A549 (cell line): ENCODE data around the gene IL3. TPM values are rescaled to one million over a fixed set of nuclear protein-coding genes. Genes with fewer than 3 reads are reported as not detected.

Source experiments
- ATAC-seq, 2 experiments: fragments of 200-7000 bp in 1 of 2; fragments of >200 bp in 1 of 2; cut with Nextera tagmentation in 1 of 2; cut with Tn5 transposase in 1 of 2; 3 replicates each; pipeline versions ENCODE4 v1.8.0 to v1.9.1; 2018 to 2020; ENCODE audit warnings: mild to moderate bottlenecking in 1 of 2, moderate library complexity in 1 of 2
- CTCF ChIA-PET: fragments of 300-600 bp; sonication (Branson Sonifier 250); formaldehyde crosslinking; extraction: SDS; loops from one replicate; lab custom pipeline; 2021; ENCODE audit warnings: antibody characterized with exemption, inconsistent platforms; lab: Yijun Ruan, JAX
- POLR2A ChIA-PET: fragments of 350-600 bp; formaldehyde crosslinking; extraction: SDS; loops from one replicate; lab custom pipeline; 2021; ENCODE audit warnings: antibody characterized with exemption, inconsistent platforms; lab: Yijun Ruan, JAX
- DNase-seq, 2 experiments: peaks; one replicate each; pipeline versions ENCODE4 v3.0.0 to v3.0.0-alpha.2; 2011 to 2016; ENCODE audit warnings: low read depth in 1 of 2, low spot score in 1 of 2
- FAIRE-seq: peaks from 2 replicates; lab custom pipeline; 2011; peaks lifted over from hg19 to GRCh38; lab: Jason Lieb, UNC
- H3K27ac ChIP-seq, 2 experiments: fragments of >200 bp; sonication (Bioruptor Twin); formaldehyde crosslinking; 3 replicates each; pipeline ENCODE4 v1.5.1; 2016 to 2017
- H3K4me1 ChIP-seq: fragments of >200 bp; sonication (Bioruptor Twin); formaldehyde crosslinking; 3 replicates; pipeline ENCODE4 v1.6.1; 2016
- H3K4me2 ChIP-seq: fragments of >200 bp; sonication (Bioruptor Twin); formaldehyde crosslinking; 3 replicates; pipeline ENCODE4 v1.6.1; 2016
- H3K4me3 ChIP-seq: fragments of >200 bp; sonication (Bioruptor Twin); formaldehyde crosslinking; 3 replicates; pipeline ENCODE4 v1.5.1; 2016
- H3K9me3 ChIP-seq: fragments of >200 bp; sonication (Bioruptor Twin); formaldehyde crosslinking; 3 replicates; pipeline ENCODE4 v1.6.1; 2016
- ATOH8 ChIP-seq: fragments of 250-450 bp; sonication (Bioruptor Pico); IDR thresholded peaks from 2 replicates; pipeline ENCODE4 v1.5.0; 2020; ENCODE audit warnings: low read depth, mild to moderate bottlenecking, moderate library complexity
- BCL3 ChIP-seq: fragments of >200 bp; sonication (Bioruptor Twin); formaldehyde crosslinking; IDR thresholded peaks from 3 replicates; pipeline ENCODE4 v1.6.1; 2016
- CEBPB ChIP-seq, 2 experiments: fragments of >200 bp in 1 of 2; sonication (Bioruptor Twin) in 1 of 2; formaldehyde crosslinking in 1 of 2; IDR thresholded peaks; 2 replicates each; pipeline ENCODE4 v1.6.1; 2012 to 2016
- CHD2 ChIP-seq: fragments of 150-350 bp; IDR thresholded peaks from 2 replicates; pipeline ENCODE4 v1.6.1; 2014; ENCODE audit warnings: low read length; ENCODE audit not compliant: partially characterized antibody
- E2F6 ChIP-seq: IDR thresholded peaks from 2 replicates; pipeline ENCODE4 v1.6.1; 2012; ENCODE audit warnings: low read depth, borderline replicate concordance
- FOSL2 ChIP-seq, 2 experiments: fragments of 450-650 bp in 1 of 2; fragments of >200 bp in 1 of 2; sonication (Bioruptor Twin) in 1 of 2; formaldehyde crosslinking; IDR thresholded peaks; 2 replicates each; pipeline versions ENCODE4 v1.5.0 to v1.6.1; 2016 to 2020; ENCODE audit warnings: mild to moderate bottlenecking in 1 of 2, moderate library complexity in 1 of 2
- FOXS1 ChIP-seq: fragments of 250-450 bp; sonication (Bioruptor Pico); IDR thresholded peaks from 2 replicates; pipeline ENCODE4 v1.5.0; 2020; ENCODE audit warnings: mild to moderate bottlenecking, moderate library complexity
- GATA3 ChIP-seq: IDR thresholded peaks from 2 replicates; pipeline ENCODE4 v1.6.1; 2012; ENCODE audit warnings: borderline replicate concordance
- HES2 ChIP-seq: fragments of >200 bp; sonication (Bioruptor Twin); formaldehyde crosslinking; IDR thresholded peaks from 2 replicates; pipeline ENCODE4 v1.6.1; 2016
- HOXB13 ChIP-seq: fragments of 250-450 bp; sonication (Bioruptor Pico); IDR thresholded peaks from 2 replicates; pipeline ENCODE4 v1.5.0; 2020; ENCODE audit warnings: low read depth, mild to moderate bottlenecking, moderate library complexity
- JUNB ChIP-seq: fragments of >200 bp; sonication (Bioruptor Twin); formaldehyde crosslinking; IDR thresholded peaks from 2 replicates; pipeline ENCODE4 v1.6.1; 2016
- KDM1A ChIP-seq: fragments of 200-600 bp; sonication (generic); IDR thresholded peaks from 2 replicates; pipeline ENCODE4 v1.6.1; 2016; ENCODE audit warnings: low read depth, mild to moderate bottlenecking
- MAZ ChIP-seq: fragments of 150-350 bp; IDR thresholded peaks from 2 replicates; pipeline ENCODE4 v1.6.1; 2014; ENCODE audit warnings: antibody characterized with exemption, low read depth, low read length, borderline replicate concordance
- MYC ChIP-seq: IDR thresholded peaks from 2 replicates; pipeline ENCODE4 v1.6.1; 2012; ENCODE audit warnings: mild to moderate bottlenecking, inconsistent platforms, low read length, improper control_type of control experiment, borderline replicate concordance
- NFE2L2 ChIP-seq: fragments of 150-350 bp; conservative IDR thresholded peaks from 2 replicates; pipeline ENCODE4 v1.6.1; 2014; ENCODE audit warnings: low read length
- NR3C1 ChIP-seq: fragments of >200 bp; sonication (Bioruptor Twin); formaldehyde crosslinking; IDR thresholded peaks from 3 replicates; pipeline ENCODE4 v1.6.1; 2017
- POLR2A ChIP-seq: IDR thresholded peaks from 2 replicates; pipeline ENCODE4 v1.6.1; 2012; ENCODE audit warnings: mild to moderate bottlenecking, low read length
- POLR2AphosphoS2 ChIP-seq: conservative IDR thresholded peaks from 2 replicates; pipeline ENCODE4 v1.6.1; 2012; ENCODE audit warnings: low read length, improper control_type of control experiment, inconsistent platforms
- RFX5 ChIP-seq: fragments of 450-650 bp; IDR thresholded peaks from 2 replicates; pipeline ENCODE4 v1.7.1; 2014; ENCODE audit warnings: antibody characterized with exemption, mild to moderate bottlenecking, moderate library complexity
- RNF2 ChIP-seq: fragments of 200-600 bp; sonication (generic); IDR thresholded peaks from 2 replicates; pipeline ENCODE4 v1.6.1; 2016; ENCODE audit warnings: low read depth, mild to moderate bottlenecking, antibody characterized with exemption, moderate library complexity, borderline replicate concordance
- SMC3 ChIP-seq: fragments of >200 bp; sonication (Bioruptor Twin); formaldehyde crosslinking; IDR thresholded peaks from 3 replicates; pipeline ENCODE4 v1.6.1; 2018; ENCODE audit warnings: inconsistent platforms
- SREBF2 ChIP-seq: fragments of 450-650 bp; IDR thresholded peaks from 2 replicates; pipeline ENCODE4 v1.6.1; 2014; ENCODE audit warnings: mild to moderate bottlenecking, moderate library complexity
- TP53 ChIP-seq: fragments of 250-450 bp; sonication (Bioruptor Pico); IDR thresholded peaks from 2 replicates; pipeline ENCODE4 v1.5.0; 2021; ENCODE audit warnings: mild to moderate bottlenecking, moderate library complexity
- ZNF302 ChIP-seq: fragments of 250-450 bp; sonication (Bioruptor Pico); IDR thresholded peaks from 2 replicates; pipeline ENCODE4 v1.9.0; 2021; ENCODE audit warnings: inconsistent platforms, mild to moderate bottlenecking, moderate library complexity
- ZSCAN20 ChIP-seq: fragments of 250-450 bp; sonication (Bioruptor Pico); IDR thresholded peaks from 2 replicates; pipeline ENCODE4 v1.8.0; 2022; ENCODE audit warnings: mild to moderate bottlenecking, moderate library complexity
- WGBS: methylation state at CpG from one replicate; pipeline ENCODE4 v1.1.6; 2017; ENCODE audit errors: missing lambda C conversion rate; 5-methylcytosine and 5-hydroxymethylcytosine counted together
- polyA plus RNA-seq, 4 experiments: library from polyadenylated mRNA; depleted of rRNA in 3 of 4; stranded (reverse); fragments of >200 nt; fragmentation: RNase III in 1 of 4; extraction: RNeasy Plus Mini Kit Qiagen cat#74134 plus additional on column Dnase treatment in 1 of 4; gene quantifications; 2 replicates in 3 of 4; 3 replicates in 1 of 4; pipeline ENCODE4 v1.2.3, GENCODE V29; 2011 to 2017

The IL3 gene
- polyA plus RNA-seq, 2 of the 4 experiments (the other 2 are of a cell fraction): not detected

GRCh38 chr5:132071338-132071707, 10.9 kb downstream of the IL3 start:
- no peaks in the 10 kb centered on the region for H3K9me3 ChIP-seq
- FAIRE-seq (no peak), DNase-seq (no peak), ATAC-seq (no peak)
- WGBS: 52% methylated on average over 2 of the region's 2 CpGs
- no peak overlapping the region for H3K27ac ChIP-seq
- CTCF ChIA-PET: interaction anchor here (0.8 to 8.1 kb wide), 6 partner anchors 8 to 119 kb away, joined by 3 to 86 read pairs (median 6); partner anchors contain the start of gene IL3
- H3K4me3 ChIP-seq: no peak overlapping the region
- no peak for TF ChIP-seq MYC
- POLR2A ChIA-PET: no interaction called here
- peaks cover 11% of the 10 kb centered on the region; the same call in 2 of the 3 replicates for H3K4me1 ChIP-seq
- no peak overlapping the region for H3K4me2 ChIP-seq

- ATAC-seq (no peak), FAIRE-seq (no peak), DNase-seq (no peak)
- CTCF ChIA-PET: interaction anchor here (0.8 to 8.1 kb wide), 7 partner anchors 9 to 118 kb away, joined by 3 to 86 read pairs (median 7); partner anchors contain the start of gene IL3
- 84% methylated on average over 4 of the region's 4 CpGs for WGBS
- Histone ChIP-seq H3K4me2 (no peak overlapping the region), H3K27ac (no peak overlapping the region), H3K4me3 (no peak overlapping the region), H3K9me3 (no peaks in the 10 kb centered on the region), H3K4me1 (peaks cover 11% of the 10 kb centered on the region; the same call in 2 of the 3 replicates)
- no peak for TF ChIP-seq SMC3
- no peak for TF ChIP-seq CEBPB (IDR thresholded peaks at IDR 0.05)
- no peak for TF ChIP-seq KDM1A
- no peak for TF ChIP-seq HES2
- no peak for TF ChIP-seq NFE2L2
- no peak for TF ChIP-seq JUNB
- no peak for TF ChIP-seq HOXB13
- TF ChIP-seq TP53 (CRISPR knock-in tag): no peak
- no peak for TF ChIP-seq FOXS1 (CRISPR knock-in tag)
- POLR2A ChIA-PET: no interaction called here
Observed at GRCh38 chr5:132072070-132072469, 11.6 kb downstream of the IL3 start.

GRCh38 chr5:132072528-132072927, 12.1 kb downstream of the IL3 start:
- FAIRE-seq: no peak
- 83% methylated on average over 2 of the region's 2 CpGs for WGBS

GRCh38 chr5:132073231-132074013, 13.0 kb downstream of the IL3 start, which contains the start of gene CSF2:
Gene CSF2 (plus strand): TSS chr5:132073789. CDS start chr5:132073824, 35 bp downstream.
- ATAC-seq (peak in 1 of 2 experiments; percentile 44; a peak in 3 of 6 replicates), DNase-seq (no peak), FAIRE-seq (no peak)
- POLR2A ChIA-PET: no interaction called here
- WGBS: 57% methylated on average over 11 of the region's 12 CpGs
- Histone ChIP-seq H3K9me3 (no peaks in the 10 kb centered on the region), H3K4me1 (peaks cover 11% of the 10 kb centered on the region; the same call in 2 of the 3 replicates), H3K4me2 (0 out of 3 replicates have a peak within 1 kb of the TSS, but pooled peaks have one; percentile 25), H3K4me3 (no peak within 1 kb of the TSS), H3K27ac (peak within 1 kb of the TSS in 1 of 2 experiments; percentile 61; a peak in 2 of 6 replicates)
- CTCF ChIA-PET: interaction anchor here (1.1 to 8.1 kb wide), 7 partner anchors 9 to 484 kb away, joined by 3 to 86 read pairs (median 7); partner anchors contain the start of gene IL3
- TF ChIP-seq RFX5 (no peak), NR3C1 (no peak), RNF2 (no peak), JUNB (no peak), FOSL2 (IDR thresholded peaks at IDR 0.05) (no peak), FOSL2 (CRISPR knock-in tag; IDR thresholded peaks at IDR 0.05) (no peak), MAZ (no peak), GATA3 (no peak), MYC (no peak), CHD2 (no peak), POLR2AphosphoS2 (no peak), BCL3 (no peak), POLR2A (no peak), SMC3 (no peak), ZNF302 (CRISPR knock-in tag) (no peak)

More at GRCh38 chr5:132072528-132072927, 12.1 kb downstream of the IL3 start:
- H3K4me2 ChIP-seq: no peak overlapping the region
- no peak overlapping the region for H3K4me3 ChIP-seq
- no peak for DNase-seq
- no peak overlapping the region for H3K27ac ChIP-seq
- no peaks in the 10 kb centered on the region for H3K9me3 ChIP-seq
- TF ChIP-seq SREBF2: no peak
- no peak for TF ChIP-seq ZSCAN20 (CRISPR knock-in tag)
- no peak for TF ChIP-seq RFX5
- no peak for TF ChIP-seq JUNB
- no peak for TF ChIP-seq E2F6
- TF ChIP-seq POLR2A: no peak
- no peak for TF ChIP-seq CHD2
- no peak for TF ChIP-seq ATOH8 (CRISPR knock-in tag)
- H3K4me1 ChIP-seq: peaks cover 11% of the 10 kb centered on the region; the same call in 2 of the 3 replicates
- CTCF ChIA-PET: interaction anchor here (1.3 to 8.1 kb wide), 7 partner anchors 9 to 483 kb away, joined by 3 to 86 read pairs (median 7); partner anchors contain the start of gene IL3
- ATAC-seq: no peak
- POLR2A ChIA-PET: no interaction called here
